HG03064 (cell line): ENCODE results near the gene PPP1CB.
"Not testable (repeated sequence)": the region's sequence is repeated elsewhere in the genome, so short reads cannot be mapped to it uniquely, and the experiment has no call there.

Experiments used
- ATAC-seq: cut with Tn5 transposase; IDR thresholded peaks from one replicate; pipeline ENCODE4 v1.9.1; 2021; ENCODE audit warnings: low read depth; ENCODE audit not compliant: unreplicated experiment

Gene PPP1CB

GRCh38 chr2:28772351-28772750 is 20.7 kb downstream of the PPP1CB start:
- ATAC-seq = no peak

DNA sequence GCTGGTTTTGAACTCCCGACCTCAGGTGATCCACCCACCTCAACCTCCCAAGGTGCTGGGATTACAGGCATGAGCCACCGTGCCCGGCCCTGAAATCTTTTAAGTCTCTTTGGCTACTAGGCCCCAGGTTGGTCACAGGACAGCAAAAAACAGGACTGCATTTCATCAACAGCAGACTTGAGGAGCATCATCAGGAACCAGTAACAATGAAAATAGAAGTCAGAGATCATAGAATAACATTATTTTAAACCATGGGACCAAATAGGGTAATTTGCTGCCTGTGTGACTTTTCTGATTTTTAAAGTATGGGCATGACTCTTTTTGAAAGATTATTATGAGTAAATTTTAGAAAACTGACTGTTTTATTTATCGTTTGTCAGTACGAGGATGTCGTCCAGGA is 24.8 kb downstream of the PPP1CB start:
- ATAC-seq = no peak

- ATAC-seq = no peak
Observed at GRCh38 chr2:28778392-28778791, 26.8 kb downstream of the PPP1CB start.

DNA sequence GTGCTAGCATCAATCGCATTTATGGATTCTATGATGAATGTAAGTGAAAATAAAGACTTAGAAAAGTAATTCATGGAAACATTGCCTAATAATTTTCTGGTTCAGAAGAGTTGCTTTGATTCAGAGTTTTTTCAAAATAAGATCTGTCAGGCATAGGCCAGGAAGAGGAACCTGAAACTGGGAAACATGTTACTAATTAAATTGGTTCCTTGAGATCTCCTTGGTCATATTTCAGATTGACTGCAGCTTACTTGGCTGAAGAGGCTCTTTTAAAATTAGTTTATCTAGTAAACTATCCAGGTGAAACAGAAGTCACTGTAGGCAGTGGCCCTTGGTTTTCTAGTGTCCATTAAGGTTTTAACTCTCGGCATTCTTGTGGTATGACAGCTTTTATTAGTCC is 27.4 kb downstream of the PPP1CB start:
- no peak for ATAC-seq

DNA sequence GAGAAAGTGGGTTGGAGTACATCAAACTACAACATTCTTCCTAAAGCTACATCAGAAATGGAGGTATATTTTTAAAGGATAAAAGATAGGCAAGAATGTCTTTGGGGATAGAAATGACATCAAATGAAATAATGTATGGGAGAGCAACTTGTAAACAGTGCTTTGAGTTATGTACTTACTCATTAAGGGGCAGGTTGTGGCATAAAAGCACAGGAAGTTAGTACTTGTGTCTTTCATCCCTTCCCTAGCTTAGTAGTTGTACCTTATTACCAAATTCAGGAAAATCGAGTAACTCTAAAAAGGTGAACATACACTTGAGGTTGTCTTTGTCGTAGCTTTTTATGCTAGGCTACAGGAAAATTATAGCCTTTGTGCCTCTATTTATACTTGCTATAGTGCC is 28.9 kb downstream of the PPP1CB start:
- no peak for ATAC-seq

GRCh38 chr2:28782423-28782822 is 30.8 kb downstream of the PPP1CB start:
- no peak for ATAC-seq

DNA sequence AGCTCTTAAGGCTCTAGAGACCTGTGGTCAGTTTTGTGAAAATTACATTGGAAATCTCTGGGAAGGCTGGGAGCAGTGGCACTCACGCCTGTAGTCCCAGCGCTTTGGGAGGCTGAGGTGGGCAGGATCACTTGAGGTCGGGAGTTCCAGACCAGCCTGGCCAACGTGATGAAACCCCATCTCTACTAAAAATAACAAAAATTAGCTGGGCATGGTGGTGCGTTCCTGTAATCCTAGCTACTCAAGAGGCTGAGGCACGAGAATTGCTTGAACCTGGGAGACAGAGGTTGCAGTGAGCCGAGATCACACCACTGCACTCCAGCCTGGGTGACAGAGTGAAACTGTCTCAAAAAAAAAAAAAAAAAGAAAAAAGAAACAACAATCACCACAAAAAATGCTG is 32.9 kb downstream of the PPP1CB start:
- not testable (repeated sequence) for ATAC-seq

GRCh38 chr2:28796620-28797019 is 45.0 kb downstream of the PPP1CB start:
- no peak for ATAC-seq

DNA sequence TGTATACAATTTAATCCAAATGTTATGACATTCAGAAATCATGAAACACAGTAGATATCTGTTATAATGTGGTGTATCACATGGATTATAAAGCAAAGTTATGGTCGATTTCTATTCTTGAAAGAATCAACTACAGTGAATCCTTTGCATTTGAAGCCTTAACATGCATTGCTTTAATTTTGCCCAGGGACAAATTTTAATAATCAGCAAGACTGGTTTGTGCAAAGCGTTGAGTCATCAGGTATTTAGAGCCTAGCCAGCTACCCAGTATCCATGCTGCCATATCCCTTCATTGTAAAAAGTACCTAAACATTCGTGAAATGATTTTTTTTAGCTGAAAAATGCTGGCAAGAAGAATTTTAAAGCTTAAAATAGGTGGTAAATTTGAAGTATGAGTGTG is 50.1 kb downstream of the PPP1CB start:
- ATAC-seq = no peak

- ATAC-seq = no peak
Observed at GRCh38 chr2:28802975-28803429, 51.4 kb downstream of the PPP1CB start.

GRCh38 chr2:28809927-28810326 is 58.3 kb downstream of the PPP1CB start:
- no peak for ATAC-seq

DNA sequence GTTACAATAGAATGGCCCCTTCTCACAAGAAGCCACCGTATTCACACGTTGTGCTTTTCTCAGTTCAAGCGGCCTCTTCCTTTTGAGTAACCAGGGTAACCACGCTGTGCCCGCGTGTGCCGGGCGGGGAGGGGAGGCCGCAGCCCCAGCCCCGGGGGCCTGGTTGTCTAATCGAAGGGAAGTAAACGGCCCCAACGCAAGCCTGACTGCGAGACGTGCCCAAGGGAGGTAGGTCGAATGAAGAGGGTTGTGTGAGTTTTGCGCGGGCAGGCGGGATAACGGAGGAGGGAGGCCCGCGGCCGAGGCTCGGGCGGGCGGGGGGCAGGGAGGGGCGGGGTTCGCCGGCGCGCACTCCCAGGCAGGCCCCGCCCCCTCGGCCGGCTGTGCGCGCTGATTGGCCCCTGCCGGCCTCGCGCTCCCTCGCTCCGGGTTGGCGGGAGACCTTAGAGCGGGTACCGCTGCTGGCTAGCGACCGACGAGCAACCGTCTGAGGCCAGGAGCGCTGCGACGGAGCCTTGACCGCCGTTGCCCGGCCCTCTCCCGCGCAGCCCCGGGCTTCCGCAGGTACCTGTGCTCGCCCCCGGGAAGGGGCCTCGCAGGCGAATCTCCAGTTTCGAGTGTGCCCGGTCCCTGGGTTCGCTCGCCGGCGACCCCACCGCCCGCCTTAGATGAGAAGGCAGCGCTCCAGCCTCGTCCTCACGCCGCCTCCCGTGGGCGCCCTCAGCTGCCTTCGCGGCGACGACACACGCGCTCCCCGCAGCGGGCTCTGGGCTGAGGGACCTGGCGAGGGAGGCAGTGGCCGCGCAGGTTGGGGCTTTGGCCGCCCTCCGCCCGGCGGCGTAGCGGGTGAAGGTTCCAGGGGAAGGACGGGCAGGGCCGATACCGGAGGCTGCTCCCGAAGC is 59.0 kb downstream of the PPP1CB start, which contains the start of gene SPDYA:
TSS of gene SPDYA (plus strand) at position 451 of the 902 bp plus-strand sequence. CDS start 5,181 bp downstream, outside the sequence.
- ATAC-seq = peak; percentile 78

- no peak for ATAC-seq
Observed at GRCh38 chr2:28818053-28818452, 66.4 kb downstream of the PPP1CB start.

DNA sequence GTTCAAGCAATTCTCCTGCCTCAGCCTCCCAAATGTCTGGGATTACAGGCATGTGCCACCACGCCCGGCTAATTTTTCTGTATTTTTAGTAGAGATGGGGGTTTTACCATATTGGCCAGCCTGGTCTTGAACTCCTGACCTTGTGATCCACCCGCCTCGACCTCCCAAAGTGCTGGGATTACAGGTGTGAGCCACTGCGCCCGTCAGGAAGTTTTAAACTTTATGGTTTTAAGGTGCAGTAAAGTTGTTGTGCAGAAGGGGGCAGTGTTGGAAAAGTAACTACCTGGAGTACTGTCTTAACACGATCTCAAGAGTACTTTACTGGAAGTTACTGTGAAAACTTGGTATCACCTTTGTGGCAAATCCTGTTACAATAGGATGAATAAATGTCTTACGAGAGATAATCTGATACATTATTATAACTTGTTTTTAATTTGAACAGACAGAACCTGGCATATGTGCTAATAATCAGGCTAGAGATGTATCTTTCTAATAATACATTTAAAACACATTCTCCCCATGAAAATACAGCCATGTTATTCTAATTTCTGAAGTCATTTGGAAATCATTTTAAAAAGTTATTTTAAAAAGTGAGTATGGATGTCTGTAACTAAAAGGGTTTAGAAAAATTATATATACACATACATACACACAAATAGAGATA is 69.8 kb downstream of the PPP1CB start:
- no peak for ATAC-seq

GRCh38 chr2:28822036-28822435 is 70.4 kb downstream of the PPP1CB start:
- no peak for ATAC-seq

GRCh38 chr2:28824207-28824606 is 72.6 kb downstream of the PPP1CB start:
- ATAC-seq = no peak

- no peak for ATAC-seq
Observed at GRCh38 chr2:28824870-28825269, 73.2 kb downstream of the PPP1CB start.

- ATAC-seq = no peak
Observed at GRCh38 chr2:28828382-28828781, 76.8 kb downstream of the PPP1CB start.

GRCh38 chr2:28833740-28834470 is 82.3 kb downstream of the PPP1CB start:
- ATAC-seq = no peak

GRCh38 chr2:28835781-28836180 is 84.2 kb downstream of the PPP1CB start:
- no peak for ATAC-seq

GRCh38 chr2:28838971-28839370 is 87.3 kb downstream of the PPP1CB start:
- ATAC-seq = no peak
